ENCODE results near the gene NRTN.

DNA sequence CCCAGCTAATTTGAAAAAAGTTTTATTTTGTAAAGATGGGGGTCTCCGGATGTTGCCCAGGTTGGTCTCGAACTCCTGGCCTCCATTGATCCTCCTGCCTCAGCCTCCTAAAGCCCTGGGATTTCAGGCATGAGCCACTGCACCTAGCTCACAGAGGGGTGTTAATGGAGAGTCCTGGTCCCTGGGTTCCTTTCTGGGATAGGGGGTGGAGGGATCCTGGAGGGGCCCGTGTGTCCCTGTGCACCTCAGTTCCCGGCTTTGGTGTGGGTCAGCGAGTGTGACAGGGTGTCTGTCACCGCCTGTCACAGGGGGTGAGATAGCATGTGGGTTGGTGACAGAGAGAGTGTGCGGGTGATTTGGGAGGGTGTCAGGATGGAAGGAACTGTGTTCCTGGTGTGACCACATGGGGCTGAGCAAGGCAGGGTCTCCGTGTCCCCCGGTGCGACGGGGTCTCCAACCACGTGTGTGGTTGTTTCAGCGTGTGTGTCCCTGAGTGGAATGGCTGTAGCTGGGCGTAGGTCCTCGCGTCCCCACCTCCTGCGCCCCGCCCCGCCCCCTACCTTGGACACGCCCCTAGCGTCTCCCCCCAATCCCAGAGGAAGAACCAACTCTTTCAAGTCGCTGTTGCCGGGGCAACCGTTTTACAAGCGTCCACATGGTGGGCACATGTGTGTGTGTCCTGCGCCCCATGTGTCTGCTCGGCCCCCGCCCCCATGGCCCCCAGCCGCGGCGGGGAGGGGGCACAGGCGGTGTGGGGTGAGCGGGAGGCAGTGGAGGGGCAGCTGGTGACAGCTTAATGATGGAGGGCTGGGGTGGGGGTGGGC is 2.9 kb upstream of the NRTN start:
- no peak for TF ChIP-seq KDM1A (CRISPR knock-in tag; IDR thresholded peaks at IDR 0.05)
- no peak for TF ChIP-seq ZFP1 (CRISPR knock-in tag; IDR thresholded peaks at IDR 0.05)
- TF ChIP-seq, protein P1, sequence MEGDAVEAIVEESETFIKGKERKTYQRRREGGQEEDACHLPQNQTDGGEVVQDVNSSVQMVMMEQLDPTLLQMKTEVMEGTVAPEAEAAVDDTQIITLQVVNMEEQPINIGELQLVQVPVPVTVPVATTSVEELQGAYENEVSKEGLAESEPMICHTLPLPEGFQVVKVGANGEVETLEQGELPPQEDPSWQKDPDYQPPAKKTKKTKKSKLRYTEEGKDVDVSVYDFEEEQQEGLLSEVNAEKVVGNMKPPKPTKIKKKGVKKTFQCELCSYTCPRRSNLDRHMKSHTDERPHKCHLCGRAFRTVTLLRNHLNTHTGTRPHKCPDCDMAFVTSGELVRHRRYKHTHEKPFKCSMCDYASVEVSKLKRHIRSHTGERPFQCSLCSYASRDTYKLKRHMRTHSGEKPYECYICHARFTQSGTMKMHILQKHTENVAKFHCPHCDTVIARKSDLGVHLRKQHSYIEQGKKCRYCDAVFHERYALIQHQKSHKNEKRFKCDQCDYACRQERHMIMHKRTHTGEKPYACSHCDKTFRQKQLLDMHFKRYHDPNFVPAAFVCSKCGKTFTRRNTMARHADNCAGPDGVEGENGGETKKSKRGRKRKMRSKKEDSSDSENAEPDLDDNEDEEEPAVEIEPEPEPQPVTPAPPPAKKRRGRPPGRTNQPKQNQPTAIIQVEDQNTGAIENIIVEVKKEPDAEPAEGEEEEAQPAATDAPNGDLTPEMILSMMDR (CRISPR knock-in tag; IDR thresholded peaks at IDR 0.05) = no peak
- TF ChIP-seq, protein P2, sequence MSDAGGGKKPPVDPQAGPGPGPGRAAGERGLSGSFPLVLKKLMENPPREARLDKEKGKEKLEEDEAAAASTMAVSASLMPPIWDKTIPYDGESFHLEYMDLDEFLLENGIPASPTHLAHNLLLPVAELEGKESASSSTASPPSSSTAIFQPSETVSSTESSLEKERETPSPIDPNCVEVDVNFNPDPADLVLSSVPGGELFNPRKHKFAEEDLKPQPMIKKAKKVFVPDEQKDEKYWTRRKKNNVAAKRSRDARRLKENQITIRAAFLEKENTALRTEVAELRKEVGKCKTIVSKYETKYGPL (CRISPR knock-in tag; IDR thresholded peaks at IDR 0.05) = no peak
- TF ChIP-seq ZBTB7A (CRISPR knock-in tag; IDR thresholded peaks at IDR 0.05) = 0 out of 2 replicates have a peak, but pooled peaks have one; percentile 26
- TF ChIP-seq, protein P3, sequence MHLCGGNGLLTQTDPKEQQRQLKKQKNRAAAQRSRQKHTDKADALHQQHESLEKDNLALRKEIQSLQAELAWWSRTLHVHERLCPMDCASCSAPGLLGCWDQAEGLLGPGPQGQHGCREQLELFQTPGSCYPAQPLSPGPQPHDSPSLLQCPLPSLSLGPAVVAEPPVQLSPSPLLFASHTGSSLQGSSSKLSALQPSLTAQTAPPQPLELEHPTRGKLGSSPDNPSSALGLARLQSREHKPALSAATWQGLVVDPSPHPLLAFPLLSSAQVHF (CRISPR knock-in tag; IDR thresholded peaks at IDR 0.05) = no peak
